HG03039 (cell line): ENCODE data around the gene TMEM222.
"Not testable (repeated sequence)": the region's sequence is repeated elsewhere in the genome, so short reads cannot be mapped to it uniquely, and the experiment has no call there.

ENCODE experiments used
- ATAC-seq: cut with Tn5 transposase; IDR thresholded peaks from one replicate; pipeline ENCODE4 v1.9.1; 2021; ENCODE audit warnings: mild to moderate bottlenecking, moderate library complexity; ENCODE audit not compliant: unreplicated experiment

Gene TMEM222

DNA sequence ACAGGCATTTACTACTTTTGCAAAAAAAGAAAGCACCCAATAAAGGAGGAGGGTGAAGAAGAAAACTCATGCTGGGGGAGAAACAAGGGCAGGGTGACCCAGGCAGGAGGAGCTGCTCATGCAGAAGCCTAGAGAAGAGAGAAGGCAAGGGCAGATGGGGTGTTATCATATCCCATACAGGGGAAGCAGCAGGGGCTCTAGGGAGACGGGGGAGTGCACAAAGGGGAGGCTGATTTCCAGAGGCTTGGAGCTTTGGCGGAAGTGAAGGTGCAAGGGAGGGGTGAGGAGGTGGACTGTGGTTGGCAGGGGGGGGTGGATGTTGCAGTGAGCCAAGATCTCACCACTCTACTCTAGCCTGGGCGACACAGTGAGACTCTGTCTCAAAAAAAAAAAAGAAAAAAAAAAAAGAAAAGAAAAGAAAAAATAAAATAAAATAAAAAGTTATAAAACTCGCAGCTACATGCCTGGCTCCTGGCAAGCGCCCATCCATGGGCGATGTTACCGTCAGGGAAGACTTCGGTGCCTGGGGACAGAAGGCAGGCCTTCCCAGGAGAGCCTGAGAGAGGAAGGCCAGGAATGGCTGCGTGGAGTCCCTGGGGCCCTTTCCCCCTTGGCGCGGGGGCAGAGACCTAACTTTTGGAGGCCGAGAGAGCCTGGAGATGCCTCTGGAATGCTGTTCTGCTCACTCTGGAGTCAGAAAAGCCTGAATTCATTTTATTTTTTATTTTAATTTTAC lies 56.0 kb downstream of the TMEM222 start:
- ATAC-seq, result no peak

DNA sequence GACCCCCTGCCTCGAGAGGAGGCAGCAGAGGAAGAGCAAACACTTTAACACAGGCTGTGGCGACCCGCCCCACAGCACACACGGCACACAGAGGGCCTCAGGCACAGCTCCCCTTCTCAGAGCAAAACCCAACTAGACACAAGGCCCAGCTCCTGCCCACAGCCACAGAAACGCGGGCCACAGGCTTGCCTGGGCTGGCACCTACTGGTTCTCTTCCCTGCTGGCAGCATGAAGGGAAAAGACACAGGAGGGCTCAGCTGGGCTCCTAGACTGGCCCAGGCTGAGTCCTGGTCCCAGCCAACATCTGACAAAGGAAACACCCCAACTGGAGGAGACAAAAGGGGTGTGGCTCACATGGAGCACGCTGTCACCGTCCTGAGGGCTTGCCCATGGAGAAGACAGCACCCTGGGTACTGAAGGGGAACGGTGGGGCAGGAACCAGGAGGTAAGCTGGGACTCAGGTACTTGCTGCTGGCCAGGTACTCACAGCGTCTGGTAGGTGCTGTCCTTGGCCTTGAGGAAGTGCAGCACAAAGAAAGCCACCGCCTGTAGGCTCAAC lies 57.7 kb downstream of the TMEM222 start:
- no peak for ATAC-seq

DNA sequence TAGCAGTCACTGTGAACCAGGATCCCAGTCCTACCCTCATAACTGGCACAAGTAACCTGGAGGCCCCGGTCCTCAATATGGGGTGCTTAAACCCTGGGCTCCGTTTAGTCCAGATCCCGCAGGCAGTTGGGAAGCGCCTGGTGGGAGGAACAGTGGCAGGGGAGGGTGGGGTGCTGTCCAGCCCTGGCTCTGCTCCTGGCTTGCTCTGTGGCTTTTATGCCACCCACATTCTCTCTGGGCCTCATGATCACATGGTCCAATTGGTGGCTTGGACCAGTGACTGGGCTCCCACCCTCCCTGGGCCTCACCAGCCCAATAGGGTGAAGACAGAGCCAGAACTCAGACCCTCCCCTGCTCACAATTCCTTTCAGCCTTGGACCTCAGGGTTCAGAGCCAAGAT lies 58.3 kb downstream of the TMEM222 start:
- ATAC-seq, result no peak

DNA sequence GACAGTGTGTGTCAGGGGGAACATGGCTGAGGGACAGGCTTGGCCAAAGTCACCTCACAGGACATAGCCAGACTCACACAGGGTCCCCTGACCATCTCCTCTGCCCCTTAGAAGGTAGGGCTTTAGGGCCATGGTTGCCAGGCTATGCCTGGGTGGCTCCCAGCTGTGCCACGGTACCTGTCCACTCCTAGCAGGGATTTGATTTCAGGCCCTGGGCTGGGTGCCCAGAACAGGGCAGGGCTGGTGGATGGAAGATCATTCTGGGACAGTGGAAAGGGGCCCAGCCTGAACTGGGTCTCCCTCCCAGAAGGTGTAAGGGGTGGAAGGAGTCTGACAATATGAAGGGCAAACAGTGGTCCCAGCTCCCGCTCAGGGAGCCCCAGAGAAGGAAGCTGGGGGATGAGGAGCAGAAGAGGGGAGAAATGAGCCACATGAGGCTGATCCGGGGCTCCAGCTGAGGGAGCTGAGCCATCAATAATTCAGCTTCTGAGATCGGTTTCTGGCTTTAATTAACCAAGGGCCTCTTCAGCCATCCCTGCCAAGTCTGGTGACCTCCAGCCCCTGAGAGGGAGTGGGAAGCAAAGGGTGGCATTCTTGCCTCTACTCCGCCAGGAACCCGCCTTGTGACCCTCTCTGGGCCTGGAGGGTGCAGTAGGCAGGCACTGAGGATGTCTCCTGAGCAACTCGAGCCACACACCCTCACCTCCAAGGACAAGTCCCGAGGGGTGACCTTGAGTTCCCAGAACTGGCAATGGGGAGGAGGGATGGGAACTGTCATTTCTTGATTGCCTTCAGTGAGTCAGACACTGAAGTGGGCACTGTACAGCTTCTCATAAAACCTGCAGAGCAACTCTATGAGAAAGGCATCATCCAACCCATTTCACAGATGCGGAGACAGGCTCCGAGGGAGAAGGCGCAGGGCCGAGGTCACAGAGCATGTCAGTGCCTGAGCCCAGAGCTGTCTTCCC lies 59.1 kb downstream of the TMEM222 start:
- no peak for ATAC-seq

DNA sequence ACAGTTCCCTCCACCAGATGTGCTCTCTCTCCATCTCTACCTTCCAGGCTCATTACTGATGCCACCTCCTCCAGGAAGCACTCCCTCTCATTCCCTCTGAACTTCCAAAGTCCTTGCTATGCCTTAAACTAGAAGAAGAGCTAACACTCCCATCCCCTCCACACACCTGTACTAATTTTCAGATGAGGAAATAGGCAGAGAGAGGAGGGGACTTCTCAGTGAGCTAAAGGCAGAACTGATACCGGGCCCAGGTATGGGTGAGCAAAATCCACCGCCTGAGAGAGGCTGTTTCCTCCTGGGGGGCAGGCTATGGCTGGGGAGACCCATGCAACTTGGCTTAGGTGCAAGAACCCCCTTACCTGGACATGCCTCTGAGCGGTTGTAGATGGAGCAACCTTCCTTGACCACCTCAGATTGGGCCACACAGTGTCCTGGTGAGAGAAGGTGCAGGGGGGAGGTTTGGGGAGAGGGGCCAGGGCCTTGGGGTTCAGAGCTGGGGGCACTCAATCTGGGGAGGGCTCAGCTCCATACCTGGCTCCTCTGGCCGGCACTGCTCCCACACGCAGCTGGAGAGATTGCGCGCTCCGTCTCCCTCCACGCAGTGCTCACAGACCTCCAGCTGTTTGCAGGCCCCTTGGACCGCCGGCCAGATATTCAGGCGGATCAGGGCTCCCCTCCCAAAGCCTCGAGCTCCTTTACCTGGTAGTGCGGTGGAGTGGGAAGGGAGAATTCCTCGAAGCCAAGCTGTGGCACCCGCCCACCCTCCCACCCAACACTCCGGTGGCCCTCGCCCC lies 60.2 kb downstream of the TMEM222 start:
- no peak for ATAC-seq

DNA sequence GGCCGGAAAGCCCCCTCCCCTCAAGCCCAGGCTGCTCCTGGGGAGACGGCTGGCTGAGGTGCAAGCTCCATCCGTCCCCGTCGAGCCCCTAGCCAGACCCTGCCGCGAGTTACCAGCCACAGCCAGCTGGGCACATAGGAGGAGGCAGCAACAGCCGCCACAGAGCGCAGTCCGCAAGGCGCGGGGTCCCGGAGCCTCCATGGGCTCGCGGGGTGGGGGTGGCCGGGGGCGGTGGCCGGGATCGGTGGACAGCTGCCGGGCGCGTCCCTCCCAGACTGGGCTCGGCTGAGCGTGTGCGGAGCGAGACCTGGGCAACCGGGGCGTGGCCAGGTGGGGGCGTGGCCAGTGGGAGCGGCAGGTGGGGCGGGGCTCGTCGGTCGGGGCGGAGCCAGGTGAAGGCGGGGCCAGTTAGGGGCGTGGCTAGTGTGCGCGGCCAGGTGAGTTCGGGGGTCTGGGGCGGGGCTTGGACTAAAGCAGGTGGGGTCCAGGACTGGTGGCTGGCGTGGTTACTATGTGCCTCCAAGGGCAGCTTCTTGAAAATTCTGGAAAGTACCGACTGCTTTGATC lies 61.2 kb downstream of the TMEM222 start, which contains the start of gene CD164L2:
CD164L2 (minus strand) TSS at position 295 of the 567 bp plus-strand sequence; CDS start at position 201, 94 bp downstream.
- no peak for ATAC-seq

DNA sequence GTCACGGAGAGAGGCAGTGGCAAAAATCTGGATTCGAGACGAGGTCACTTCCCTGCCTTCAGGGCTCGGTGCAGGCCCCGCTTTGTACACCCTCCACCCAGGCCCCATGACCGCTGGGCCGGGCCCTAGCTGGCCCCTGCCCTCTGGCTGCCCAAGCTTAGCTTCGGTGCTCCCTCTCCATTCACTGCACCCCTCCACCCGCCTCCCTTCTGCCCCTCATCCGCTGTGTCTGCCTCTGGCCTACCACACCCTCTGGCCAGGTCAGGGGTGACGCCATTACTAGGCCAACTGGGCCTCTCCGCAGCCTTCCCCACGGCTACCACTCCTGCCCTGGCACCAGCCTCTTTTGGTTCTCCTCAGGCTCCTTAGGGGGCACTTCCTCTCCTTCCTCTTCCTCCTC lies 61.7 kb downstream of the TMEM222 start:
- ATAC-seq, result no peak

DNA sequence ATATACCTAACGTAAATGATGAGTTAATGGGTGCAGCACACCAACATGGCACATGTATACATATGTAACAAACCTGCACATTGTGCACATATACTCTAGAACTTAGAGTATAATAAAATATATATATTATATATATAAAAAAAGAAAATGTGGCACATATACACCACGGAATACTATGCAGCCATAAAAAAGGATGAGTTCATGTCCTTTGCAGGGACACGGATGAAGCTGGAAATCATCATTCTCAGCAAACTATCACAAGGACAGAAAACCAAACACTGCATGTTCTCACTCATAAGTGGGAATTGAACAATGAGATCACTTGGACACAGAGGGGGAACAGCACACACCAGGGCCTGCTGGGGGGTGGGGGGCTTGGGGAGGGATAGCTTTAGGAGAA lies 62.8 kb downstream of the TMEM222 start:
- not testable (repeated sequence) for ATAC-seq
